Sigmoid colon (tissue), 4 donors: Measurements from ENCODE around the gene C1orf94.

Experiments
- CTCF ChIP-seq, 4 experiments: fragments of 450-650 bp in 3 of 4; fragments of 200-600 bp in 1 of 4; IDR thresholded peaks; one replicate each; pipeline ENCODE4 v1.5.1; 2016 to 2019; ENCODE audit warnings: antibody characterized with exemption in 4 of 4, mild to moderate bottlenecking in 3 of 4, moderate library complexity in 2 of 4
- EP300 ChIP-seq, 4 donors: sonication (generic); formaldehyde crosslinking; IDR thresholded peaks; one replicate each; pipeline ENCODE4 v1.6.1; 2017; ENCODE audit warnings: antibody characterized with exemption in 4 of 4
- POLR2A ChIP-seq, 2 donors: fragments of 450-650 bp; IDR thresholded peaks; one replicate each; pipeline ENCODE4 v1.6.1; 2016; ENCODE audit warnings: antibody characterized with exemption in 2 of 2, mild to moderate bottlenecking in 2 of 2, moderate library complexity in 2 of 2

DNA sequence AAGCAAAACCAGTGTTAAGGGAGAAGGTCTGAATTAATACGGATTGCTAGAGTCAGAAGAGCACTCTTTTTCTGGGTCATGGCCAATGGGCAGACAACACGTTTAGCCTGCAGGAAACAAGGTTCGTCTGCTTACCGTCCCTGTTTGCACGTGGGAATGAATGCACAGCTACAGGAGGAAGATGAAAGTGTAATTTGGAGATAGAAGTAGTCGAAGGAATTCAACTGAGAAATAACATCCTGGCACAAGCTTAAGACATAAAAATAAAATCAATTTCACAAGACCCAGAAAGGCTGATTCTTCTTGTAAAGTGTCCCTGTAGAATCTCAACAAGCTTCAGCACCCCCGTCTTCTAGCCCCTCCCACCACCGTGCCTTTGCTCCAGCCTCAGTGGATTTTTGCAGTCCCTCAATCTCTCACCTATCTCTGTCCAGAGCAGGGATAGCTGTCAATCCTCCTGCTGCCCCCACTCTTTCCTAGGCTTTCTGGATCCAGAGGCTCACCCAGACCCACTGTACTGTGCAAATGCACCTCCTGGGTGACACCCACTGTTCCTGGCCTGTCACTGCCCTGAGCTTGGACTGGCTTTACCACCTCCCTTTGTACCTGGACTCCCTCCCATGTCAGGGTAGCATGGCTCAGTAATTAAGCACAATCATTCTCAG lies 60.6 kb downstream of the C1orf94 start:
- TF ChIP-seq CTCF (IDR thresholded peaks at IDR 0.05) (no peak), POLR2A (IDR thresholded peaks at IDR 0.05) (no peak), EP300 (IDR thresholded peaks at IDR 0.05) (no peak)
